ELR (cell line): Measurements from ENCODE around the gene KCNK4.
"Not testable (repeated sequence)": the region's sequence is repeated elsewhere in the genome, so short reads cannot be mapped to it uniquely, and the experiment has no call there.

ENCODE experiments used
- DNase-seq: peaks from one replicate; pipeline ENCODE4 v3.0.0-alpha.2; 2015; ENCODE audit warnings: low read depth

KCNK4 gene

GRCh38 chr11:64306876-64307622, 15.9 kb downstream of the KCNK4 start:
- DNase-seq, result peak; percentile 45

GRCh38 chr11:64307795-64308194, 16.7 kb downstream of the KCNK4 start:
- DNase-seq, result not testable (repeated sequence)

DNA sequence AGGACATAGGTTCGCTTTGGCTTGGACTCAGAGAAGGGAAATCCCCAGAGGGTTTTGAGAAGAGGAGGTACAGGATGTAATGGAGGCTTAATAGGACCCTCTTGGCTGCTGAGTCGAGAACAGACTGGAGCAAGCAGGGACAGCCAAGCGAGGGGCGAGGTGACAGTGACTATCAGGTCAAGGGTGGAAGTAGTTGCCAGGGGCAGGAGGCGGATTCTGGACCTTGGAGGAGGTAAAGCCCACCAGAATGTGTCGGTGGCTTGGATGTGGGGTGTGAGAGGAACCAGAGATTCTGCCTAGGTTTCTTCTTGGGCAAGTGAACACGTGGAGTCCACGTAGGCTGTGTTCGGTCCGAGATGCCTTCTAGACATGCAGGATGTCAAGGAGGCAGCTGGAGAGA, 21.8 kb downstream of the KCNK4 start:
- no peak for DNase-seq

DNA sequence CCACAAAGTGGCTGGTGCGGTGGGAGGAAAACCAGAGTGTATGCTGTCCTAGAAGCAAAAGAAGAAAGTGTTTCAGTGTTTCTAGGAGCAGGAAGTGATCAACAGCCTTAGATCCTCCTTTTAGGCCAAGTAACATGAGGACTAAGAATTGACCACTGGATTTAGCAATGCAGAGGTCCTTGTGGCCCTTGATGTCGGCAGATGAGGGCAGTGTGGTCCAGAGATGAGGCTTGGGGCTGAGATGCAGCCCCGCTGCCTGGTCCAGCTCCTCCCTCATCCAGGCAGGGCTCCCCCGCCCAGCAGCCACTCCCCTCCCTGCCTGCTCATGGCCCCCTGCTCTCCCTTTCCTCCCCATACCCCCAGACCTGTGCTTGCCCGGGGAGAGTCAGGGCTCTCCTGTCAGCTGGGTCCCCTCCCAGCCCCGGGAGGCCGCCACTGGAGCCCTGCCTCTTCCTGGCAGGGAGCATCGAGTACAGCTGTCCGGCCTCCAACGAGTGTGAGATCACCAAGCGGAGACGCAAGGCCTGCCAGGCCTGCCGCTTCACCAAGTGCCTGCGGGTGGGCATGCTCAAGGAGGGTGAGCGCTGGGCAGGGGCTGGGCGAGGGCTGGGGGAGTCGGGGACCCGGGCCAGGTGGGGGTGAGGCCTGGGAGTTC, 22.5 kb downstream of the KCNK4 start:
- DNase-seq, result no peak

DNA sequence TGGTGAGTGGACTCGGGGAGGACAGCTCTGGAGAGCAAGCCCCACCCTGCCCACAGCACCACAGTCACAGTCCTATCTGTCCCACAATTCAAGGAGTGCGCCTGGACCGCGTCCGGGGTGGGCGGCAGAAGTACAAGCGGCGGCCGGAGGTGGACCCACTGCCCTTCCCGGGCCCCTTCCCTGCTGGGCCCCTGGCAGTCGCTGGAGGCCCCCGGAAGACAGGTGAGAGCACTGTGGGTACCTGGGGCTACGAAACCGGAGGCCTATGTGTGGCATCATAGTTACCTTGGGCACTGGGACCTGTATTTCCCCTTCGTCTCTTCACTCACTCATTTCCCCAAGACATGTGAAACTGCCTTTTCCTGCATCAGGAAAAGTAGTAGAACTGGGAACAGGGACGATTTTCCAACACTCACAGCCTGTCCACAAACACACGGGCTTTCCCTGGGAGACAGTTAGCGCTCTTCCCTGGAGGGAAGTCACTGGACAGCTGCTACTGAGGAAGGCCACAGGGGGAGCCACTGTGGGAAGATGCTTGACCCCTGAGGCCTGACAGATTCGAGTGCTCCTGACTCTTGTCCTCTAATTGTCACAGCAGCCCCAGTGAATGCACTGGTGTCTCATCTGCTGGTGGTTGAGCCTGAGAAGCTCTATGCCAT, 23.2 kb downstream of the KCNK4 start:
- DNase-seq, result peak; percentile 39

GRCh38 chr11:64314805-64315561, 23.9 kb downstream of the KCNK4 start:
- no peak for DNase-seq

DNA sequence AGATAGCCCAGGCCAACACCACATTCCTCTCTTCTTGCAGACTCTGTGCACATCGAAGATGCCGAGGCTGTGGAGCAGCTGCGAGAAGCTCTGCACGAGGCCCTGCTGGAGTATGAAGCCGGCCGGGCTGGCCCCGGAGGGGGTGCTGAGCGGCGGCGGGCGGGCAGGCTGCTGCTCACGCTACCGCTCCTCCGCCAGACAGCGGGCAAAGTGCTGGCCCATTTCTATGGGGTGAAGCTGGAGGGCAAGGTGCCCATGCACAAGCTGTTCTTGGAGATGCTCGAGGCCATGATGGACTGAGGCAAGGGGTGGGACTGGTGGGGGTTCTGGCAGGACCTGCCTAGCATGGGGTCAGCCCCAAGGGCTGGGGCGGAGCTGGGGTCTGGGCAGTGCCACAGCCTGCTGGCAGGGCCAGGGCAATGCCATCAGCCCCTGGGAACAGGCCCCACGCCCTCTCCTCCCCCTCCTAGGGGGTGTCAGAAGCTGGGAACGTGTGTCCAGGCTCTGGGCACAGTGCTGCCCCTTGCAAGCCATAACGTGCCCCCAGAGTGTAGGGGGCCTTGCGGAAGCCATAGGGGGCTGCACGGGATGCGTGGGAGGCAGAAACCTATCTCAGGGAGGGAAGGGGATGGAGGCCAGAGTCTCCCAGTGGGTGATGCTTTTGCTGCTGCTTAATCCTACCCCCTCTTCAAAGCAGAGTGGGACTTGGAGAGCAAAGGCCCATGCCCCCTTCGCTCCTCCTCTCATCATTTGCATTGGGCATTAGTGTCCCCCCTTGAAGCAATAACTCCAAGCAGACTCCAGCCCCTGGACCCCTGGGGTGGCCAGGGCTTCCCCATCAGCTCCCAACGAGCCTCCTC, 24.8 kb downstream of the KCNK4 start:
- DNase-seq, result not testable (repeated sequence)

DNA sequence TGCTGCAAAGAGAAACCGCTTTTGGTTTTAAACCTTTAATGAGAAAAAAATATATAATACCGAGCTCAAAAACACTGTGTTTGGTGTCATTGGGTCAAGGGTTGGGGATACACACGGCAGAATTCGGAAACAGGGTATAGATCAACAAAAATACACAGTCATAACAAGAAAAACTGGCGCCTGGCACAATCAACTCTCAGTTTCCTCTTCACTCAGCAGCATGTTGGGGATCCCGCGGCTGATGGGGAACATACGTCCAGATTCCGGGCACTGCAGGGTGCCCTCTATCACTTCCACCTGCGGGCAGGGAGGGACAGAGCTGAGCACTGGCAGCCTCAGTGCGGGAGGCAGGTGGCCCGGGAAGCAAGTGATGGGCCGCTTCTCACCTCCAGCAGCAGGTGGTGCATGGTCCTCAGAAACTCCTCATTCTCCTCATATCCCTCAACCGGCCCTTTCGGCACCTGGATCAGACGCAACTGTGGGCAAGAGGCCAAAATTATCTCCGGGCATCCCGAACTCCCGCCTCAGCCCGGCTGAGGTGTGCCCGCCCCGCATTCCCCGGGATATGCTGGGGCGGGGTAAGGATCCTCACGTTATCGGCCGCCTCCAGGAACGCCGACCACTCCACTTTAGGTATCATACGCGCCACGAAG, 25.7 kb downstream of the KCNK4 start:
- DNase-seq, result peak; percentile 61

- DNase-seq, result peak; percentile 98
Observed at GRCh38 chr11:64317325-64317960, 26.3 kb downstream of the KCNK4 start, which contains the start of gene TRMT112. Gene TRMT112 (minus strand): TSS chr11:64317559. CDS start chr11:64317526, 33 bp downstream.

GRCh38 chr11:64317961-64318765, 27.1 kb downstream of the KCNK4 start, which contains the start of gene PRDX5:
Gene PRDX5 (plus strand): TSS chr11:64318121. CDS start chr11:64318216, 95 bp downstream.
- peak; percentile 96 for DNase-seq

GRCh38 chr11:64318766-64319761, 28.0 kb downstream of the KCNK4 start:
- DNase-seq, result no peak

DNA sequence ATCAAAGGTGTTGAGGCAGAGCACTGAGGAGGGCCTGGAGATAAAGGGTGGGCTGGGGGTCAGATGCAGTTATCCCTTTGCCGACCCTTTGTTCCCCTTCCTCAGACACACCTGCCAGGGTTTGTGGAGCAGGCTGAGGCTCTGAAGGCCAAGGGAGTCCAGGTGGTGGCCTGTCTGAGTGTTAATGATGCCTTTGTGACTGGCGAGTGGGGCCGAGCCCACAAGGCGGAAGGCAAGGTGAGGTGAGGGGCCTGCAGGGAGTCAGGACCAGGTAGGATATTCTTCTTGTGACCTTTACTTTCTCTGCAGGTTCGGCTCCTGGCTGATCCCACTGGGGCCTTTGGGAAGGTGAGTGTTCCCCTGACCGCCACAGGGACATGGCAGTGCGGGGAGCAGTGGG, 29.5 kb downstream of the KCNK4 start:
- DNase-seq, result no peak

DNA sequence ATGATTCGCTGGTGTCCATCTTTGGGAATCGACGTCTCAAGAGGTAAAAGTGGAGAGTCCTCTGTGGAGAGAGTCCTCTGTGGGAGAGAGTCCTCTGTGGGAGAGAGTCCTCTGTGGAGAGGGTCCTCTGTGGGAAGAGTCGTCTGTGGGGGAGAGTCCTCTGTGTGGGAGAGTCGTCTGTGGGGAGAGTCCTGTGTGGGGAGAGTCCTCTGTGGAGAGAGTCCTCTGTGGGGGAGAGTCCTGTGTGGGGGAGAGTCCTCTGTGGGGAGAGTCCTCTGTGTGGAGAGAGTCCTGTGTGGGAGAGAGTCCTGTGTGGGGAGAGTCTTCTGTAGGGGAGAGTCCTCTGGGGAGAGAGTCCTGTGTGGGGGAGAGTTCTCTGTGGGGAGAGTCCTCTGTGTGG, 29.9 kb downstream of the KCNK4 start:
- DNase-seq, result no peak

DNA sequence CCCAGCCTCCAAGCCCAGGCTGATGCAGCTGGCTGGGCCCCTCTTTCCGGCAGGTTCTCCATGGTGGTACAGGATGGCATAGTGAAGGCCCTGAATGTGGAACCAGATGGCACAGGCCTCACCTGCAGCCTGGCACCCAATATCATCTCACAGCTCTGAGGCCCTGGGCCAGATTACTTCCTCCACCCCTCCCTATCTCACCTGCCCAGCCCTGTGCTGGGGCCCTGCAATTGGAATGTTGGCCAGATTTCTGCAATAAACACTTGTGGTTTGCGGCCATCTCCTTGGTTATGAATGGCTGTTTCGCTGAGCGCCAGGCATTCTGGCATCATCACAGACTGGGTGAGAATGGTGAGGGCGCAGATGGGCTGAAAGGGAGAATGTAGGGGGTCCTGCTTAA, 30.4 kb downstream of the KCNK4 start:
- DNase-seq, result no peak

- no peak for DNase-seq
Observed at GRCh38 chr11:64322925-64323260, 31.8 kb downstream of the KCNK4 start.

GRCh38 chr11:64323373-64323772, 32.3 kb downstream of the KCNK4 start:
- no peak for DNase-seq

DNA sequence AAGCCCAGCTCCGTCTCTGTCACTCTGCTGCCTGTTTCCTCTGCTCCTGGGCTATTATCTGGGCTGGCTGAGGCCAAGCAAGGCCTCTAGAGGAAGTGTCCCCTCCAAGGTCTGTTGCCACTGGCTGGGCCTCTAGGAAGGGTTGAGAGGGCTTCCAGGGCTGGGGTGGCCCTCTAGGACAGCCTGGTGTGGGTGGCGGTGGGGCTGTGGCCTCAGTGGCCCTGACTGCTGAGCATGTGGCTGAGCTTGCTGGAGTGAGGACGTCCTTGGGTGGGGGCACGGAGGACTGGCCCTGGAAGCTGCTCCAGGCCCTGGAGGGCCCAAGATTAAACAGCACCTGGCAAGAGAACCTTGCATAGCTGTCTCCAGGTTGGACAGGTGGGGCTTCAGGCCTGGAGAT, 32.9 kb downstream of the KCNK4 start:
- DNase-seq, result not testable (repeated sequence)
